Nephron (organoid): ENCODE data around the gene UBE2F.
A peak's percentile ranks its signal among the peaks of the same experiment; 100 is the strongest.
"Not testable (repeated sequence)": the region's sequence is repeated elsewhere in the genome, so short reads cannot be mapped to it uniquely, and the experiment has no call there.

Experiments
- H3K27ac Mint-ChIP-seq, 3 experiments: 2 replicates each; pipeline ENCODE4 v1.8.0; 2020; ENCODE audit warnings: mixed read lengths in 3 of 3, mild to moderate bottlenecking in 2 of 3, moderate library complexity in 1 of 3
- H3K27me3 Mint-ChIP-seq: 2 replicates; pipeline ENCODE4 v1.8.0; 2021; ENCODE audit warnings: low read depth, mild to moderate bottlenecking, moderate library complexity, mixed read lengths
- H3K36me3 Mint-ChIP-seq: 2 replicates; pipeline ENCODE4 v1.8.0; 2020; ENCODE audit warnings: low read depth, mixed read lengths
- H3K4me1 Mint-ChIP-seq: 2 replicates; pipeline ENCODE4 v1.8.0; 2020; ENCODE audit warnings: mixed read lengths
- H3K4me3 Mint-ChIP-seq, 3 experiments: 2 replicates each; pipeline ENCODE4 v1.8.0; 2020; ENCODE audit warnings: mild to moderate bottlenecking in 3 of 3, mixed read lengths in 3 of 3, moderate library complexity in 2 of 3
- H3K9me3 Mint-ChIP-seq: 2 replicates; pipeline ENCODE4 v1.8.0; 2020; ENCODE audit warnings: mixed read lengths
- TF ChIP-seq, protein P1 (sequence below), 3 experiments: fragments of 200-600 bp; sonication (generic); IDR thresholded peaks; one replicate each; pipeline ENCODE4 v1.5.0; 2021; ENCODE audit warnings: antibody characterized with exemption in 3 of 3; ENCODE audit not compliant: unreplicated experiment in 3 of 3

The UBE2F gene

DNA sequence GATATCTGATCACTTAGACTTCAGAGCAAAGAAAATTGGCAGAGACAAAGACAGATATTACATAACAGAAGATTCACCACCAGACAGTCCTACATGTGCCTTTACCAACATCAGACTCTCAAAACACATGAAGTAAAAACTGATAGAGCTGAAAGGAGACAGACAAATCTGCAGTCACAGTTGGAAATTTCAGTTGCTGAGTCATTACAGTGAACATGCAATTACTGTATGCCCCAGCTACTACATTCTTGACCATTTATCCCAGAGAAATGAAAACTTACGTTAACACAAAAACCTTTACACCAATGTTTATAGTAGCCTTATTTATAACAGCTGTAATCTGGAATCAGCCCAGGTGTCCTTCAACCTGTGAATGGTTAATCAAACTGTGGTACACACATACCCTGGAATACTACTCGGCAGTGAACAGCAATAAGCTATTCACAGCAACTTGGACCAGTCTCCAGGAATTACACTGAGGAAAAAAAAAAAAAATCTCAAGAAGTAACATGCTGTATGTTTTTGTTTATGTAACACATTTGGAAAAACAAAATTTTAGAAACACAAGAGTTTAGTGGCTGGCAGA lies 86.5 kb downstream of the UBE2F start:
- H3K4me1 Mint-ChIP-seq: no peaks in the 10 kb centered on the region
- H3K4me3 Mint-ChIP-seq: no peak overlapping the region
- H3K27ac Mint-ChIP-seq: no peak overlapping the region
- H3K36me3 Mint-ChIP-seq: peaks cover 6% of the 10 kb centered on the region
- H3K9me3 Mint-ChIP-seq: peaks cover 11% of the 10 kb centered on the region
- peaks cover 9% of the 10 kb centered on the region for H3K27me3 Mint-ChIP-seq
- TF ChIP-seq, protein P1, sequence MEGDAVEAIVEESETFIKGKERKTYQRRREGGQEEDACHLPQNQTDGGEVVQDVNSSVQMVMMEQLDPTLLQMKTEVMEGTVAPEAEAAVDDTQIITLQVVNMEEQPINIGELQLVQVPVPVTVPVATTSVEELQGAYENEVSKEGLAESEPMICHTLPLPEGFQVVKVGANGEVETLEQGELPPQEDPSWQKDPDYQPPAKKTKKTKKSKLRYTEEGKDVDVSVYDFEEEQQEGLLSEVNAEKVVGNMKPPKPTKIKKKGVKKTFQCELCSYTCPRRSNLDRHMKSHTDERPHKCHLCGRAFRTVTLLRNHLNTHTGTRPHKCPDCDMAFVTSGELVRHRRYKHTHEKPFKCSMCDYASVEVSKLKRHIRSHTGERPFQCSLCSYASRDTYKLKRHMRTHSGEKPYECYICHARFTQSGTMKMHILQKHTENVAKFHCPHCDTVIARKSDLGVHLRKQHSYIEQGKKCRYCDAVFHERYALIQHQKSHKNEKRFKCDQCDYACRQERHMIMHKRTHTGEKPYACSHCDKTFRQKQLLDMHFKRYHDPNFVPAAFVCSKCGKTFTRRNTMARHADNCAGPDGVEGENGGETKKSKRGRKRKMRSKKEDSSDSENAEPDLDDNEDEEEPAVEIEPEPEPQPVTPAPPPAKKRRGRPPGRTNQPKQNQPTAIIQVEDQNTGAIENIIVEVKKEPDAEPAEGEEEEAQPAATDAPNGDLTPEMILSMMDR (IDR thresholded peaks at IDR 0.05; ENCODE audit: unreplicated experiment in 3 of 3): no peak

DNA sequence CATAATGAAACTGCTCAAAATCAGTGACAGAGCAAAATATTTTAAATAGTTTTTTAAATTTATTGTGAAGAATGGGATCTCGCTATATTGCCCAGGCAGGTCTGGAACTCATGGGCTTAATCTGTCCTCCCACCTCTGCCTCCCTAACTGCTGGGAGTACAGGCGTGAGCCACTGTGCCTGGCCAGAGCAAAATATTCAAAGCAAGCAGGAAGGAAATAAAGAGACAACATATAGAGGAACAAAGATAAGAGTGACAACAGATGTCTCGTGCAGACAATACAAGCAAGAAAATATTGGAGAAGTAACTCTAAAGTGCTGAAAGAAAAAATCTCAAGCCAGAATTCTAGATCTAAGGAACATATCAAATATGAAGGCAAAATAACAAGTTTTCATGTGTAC lies 89.0 kb downstream of the UBE2F start:
- TF ChIP-seq, protein P1 (IDR thresholded peaks at IDR 0.05; ENCODE audit: unreplicated experiment in 3 of 3): no peak
- Mint-ChIP-seq H3K4me3 (peak overlapping the region in 2 of 3 experiments; percentile 13 to 35), H3K27me3 (peaks cover 12% of the 10 kb centered on the region), H3K9me3 (peaks cover 15% of the 10 kb centered on the region), H3K4me1 (peaks cover 5% of the 10 kb centered on the region), H3K36me3 (peaks cover 4% of the 10 kb centered on the region), H3K27ac (no peak overlapping the region)

DNA sequence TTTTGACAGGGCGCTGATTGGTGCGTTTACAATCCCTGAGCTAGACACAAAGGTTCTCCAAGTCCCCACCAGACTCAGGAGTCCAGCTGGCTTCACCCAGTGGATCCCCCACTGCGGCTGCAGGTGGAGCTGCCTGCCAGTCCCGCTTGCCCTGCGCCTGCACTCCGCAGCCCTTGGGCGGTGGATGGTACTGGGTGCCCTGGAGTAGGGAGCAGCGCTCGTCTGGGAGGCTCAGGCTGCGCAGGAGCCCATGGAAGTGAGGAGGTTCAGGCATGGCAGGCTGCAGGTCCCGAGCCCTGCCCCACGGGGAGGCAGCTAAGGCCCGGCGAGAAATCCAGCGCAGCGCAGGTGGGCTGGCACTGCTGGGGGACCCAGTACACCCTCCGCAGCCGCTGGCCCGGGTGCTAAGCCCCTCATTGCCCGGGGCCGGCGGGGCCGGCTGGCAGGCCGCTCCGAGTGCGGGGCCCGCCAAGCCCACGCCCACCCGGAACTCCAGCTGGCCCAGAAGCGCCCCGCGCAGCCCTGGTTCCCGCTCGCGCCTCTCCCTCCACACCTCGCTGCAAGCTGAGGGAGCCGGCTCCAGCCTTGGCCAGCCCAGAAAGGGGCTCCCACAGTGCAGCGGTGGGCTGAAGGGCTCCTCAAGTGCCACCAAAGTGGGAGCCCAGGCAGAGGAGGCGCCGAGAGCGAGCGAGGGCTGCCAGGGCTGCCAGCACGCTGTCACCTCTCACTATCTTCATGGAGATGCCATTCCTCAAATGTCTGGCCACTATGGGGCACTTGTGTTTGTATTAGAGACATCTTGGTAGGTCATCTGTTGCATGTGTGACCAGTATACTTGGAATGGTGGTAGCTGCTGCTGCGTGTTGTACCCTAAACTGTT lies 91.1 kb downstream of the UBE2F start:
- H3K27me3 Mint-ChIP-seq, H3K27ac Mint-ChIP-seq, H3K36me3 Mint-ChIP-seq: not testable (repeated sequence)
- Mint-ChIP-seq H3K4me3 (peak overlapping the region; percentile 67 to 76 (median 74)), H3K4me1 (peaks cover 20% of the 10 kb centered on the region), H3K9me3 (peaks cover 15% of the 10 kb centered on the region)

DNA sequence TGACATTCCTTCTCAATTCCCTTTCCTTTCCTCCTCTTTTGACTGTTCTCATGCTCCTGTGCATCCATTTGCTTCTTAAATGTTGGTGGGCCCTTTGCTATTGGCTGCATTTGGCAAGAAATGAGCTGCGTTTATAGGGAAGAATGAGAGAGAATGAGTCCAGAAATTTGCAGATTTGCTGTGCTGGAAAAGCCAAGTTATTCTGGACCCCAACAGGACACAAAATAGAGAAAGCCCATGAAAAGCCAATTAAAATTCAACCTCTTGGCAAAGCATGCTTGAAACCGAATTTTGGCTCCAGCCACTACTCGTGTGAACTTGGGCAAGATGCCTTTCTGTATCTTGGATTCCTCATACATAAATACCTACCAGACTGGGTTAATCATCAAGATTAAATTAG lies 92.7 kb downstream of the UBE2F start:
- H3K4me3 Mint-ChIP-seq: peak overlapping the region; percentile 85 to 96 (median 92)
- peaks cover 12% of the 10 kb centered on the region for H3K27me3 Mint-ChIP-seq
- H3K9me3 Mint-ChIP-seq: peaks cover 13% of the 10 kb centered on the region
- TF ChIP-seq, protein P1 (IDR thresholded peaks at IDR 0.05; ENCODE audit: unreplicated experiment in 3 of 3): no peak
- H3K4me1 Mint-ChIP-seq: peaks cover 36% of the 10 kb centered on the region
- H3K27ac Mint-ChIP-seq: peak overlapping the region in 1 of 3 experiments; percentile 23
- H3K36me3 Mint-ChIP-seq: peaks cover 8% of the 10 kb centered on the region

DNA sequence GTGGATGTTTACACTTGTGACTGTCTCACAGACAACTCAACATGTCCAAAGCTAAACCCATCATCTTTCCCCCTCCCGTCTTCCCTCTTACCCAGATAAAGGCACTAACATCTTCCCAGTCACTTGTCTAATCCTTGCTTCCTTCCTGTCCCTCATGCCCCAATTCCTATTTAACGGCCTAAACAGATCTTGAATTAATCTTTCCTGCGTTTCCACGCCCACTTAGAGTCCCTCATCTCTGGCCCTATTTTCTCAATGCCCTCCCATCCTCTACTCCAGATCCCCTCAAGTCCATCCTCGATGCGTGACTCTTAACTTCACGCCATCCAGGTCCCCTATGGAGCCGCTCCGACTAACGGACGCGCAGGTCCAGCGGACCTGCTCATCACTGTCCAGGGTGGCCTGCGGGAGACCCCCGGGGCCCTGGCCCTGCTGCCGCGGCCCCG lies 93.3 kb downstream of the UBE2F start:
- peaks cover 11% of the 10 kb centered on the region for H3K36me3 Mint-ChIP-seq

More for the DNA sequence above, 93.3 kb downstream of the UBE2F start:
- Mint-ChIP-seq H3K27me3 (peaks cover 12% of the 10 kb centered on the region), H3K4me1 (peaks cover 40% of the 10 kb centered on the region), H3K4me3 (peak overlapping the region; percentile 85 to 96 (median 92)), H3K27ac (peak overlapping the region; percentile 71 to 92 (median 84)), H3K9me3 (peaks cover 13% of the 10 kb centered on the region)
- TF ChIP-seq, protein P1 (IDR thresholded peaks at IDR 0.05; ENCODE audit: unreplicated experiment in 3 of 3): no peak
